GM18502 (cell line): ENCODE results near the gene RPUSD1.
"Not testable (repeated sequence)": the region's sequence is repeated elsewhere in the genome, so short reads cannot be mapped to it uniquely, and the experiment has no call there.

ENCODE experiments used
- ATAC-seq: cut with Tn5 transposase; IDR thresholded peaks from one replicate; pipeline ENCODE4 v1.9.1; 2021; ENCODE audit warnings: mild to moderate bottlenecking; ENCODE audit not compliant: unreplicated experiment, poor library complexity

RPUSD1 gene

DNA sequence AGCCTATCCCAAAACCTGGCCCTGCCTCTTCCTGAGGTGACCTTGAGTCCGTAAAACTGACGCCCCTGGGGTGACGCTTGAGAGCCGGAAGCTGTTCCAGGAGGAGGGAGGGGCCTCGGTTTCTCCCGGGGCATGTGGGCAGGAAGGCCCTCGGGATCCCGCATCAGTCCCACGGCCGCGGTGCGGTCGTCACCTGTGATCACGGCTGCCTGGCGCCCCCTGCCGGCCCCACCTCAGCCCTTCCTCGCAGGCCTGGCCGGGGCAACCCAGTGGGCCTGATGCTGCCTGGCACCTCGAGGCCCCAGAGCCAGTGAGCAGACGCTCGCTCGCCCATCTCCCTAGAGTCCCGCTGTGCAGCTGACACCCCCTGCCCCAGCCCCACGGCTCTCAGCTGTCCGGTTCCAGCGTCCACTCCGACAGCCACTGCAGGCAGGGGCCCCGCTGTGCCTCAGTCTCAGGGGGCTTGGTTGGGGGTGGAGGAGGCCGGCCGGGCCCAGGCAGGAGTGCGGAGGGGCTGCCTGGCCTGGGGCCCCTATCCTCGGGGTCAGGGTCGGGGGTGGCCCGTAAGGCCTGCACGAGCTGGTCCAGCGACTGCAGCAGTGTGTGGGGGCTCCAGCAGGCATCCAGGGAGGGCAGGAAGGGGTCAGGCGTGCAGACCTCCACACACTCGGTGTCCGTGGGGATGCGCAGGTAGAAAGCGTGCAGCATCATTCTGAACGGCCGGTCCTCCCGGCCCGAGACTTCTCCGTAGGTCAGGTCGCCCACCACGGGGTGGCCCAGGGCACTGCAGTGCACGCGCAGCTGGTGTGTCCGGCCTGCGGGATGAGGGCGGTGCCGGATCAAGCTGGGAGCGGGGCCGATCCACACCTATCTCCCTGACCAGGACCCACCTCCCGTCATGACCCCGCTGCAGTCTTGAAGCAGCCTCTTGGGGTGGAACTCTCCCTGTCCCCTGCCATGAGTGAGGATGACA is 2.3 kb downstream of the RPUSD1 start:
- no peak for ATAC-seq

DNA sequence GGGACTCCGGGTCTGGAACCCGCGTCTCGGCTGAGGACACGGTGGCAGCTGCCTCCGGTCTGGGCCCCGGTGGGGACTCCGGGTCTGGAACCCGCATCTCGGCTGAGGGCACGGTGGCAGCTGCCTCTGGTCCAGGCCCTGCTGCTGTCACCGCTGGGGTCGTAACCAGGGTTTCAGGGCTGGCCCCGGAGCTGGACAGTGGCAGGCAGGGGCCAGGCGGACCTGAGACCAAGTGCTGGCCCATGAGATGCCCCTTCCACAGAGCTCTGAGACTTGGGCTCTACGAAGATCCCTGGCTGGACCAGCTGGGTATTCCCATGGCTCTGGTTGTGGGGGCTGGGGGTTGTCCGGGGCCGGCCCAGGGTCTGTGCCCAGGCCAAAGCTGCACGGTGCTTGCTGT is 3.8 kb downstream of the RPUSD1 start:
- ATAC-seq: no peak

DNA sequence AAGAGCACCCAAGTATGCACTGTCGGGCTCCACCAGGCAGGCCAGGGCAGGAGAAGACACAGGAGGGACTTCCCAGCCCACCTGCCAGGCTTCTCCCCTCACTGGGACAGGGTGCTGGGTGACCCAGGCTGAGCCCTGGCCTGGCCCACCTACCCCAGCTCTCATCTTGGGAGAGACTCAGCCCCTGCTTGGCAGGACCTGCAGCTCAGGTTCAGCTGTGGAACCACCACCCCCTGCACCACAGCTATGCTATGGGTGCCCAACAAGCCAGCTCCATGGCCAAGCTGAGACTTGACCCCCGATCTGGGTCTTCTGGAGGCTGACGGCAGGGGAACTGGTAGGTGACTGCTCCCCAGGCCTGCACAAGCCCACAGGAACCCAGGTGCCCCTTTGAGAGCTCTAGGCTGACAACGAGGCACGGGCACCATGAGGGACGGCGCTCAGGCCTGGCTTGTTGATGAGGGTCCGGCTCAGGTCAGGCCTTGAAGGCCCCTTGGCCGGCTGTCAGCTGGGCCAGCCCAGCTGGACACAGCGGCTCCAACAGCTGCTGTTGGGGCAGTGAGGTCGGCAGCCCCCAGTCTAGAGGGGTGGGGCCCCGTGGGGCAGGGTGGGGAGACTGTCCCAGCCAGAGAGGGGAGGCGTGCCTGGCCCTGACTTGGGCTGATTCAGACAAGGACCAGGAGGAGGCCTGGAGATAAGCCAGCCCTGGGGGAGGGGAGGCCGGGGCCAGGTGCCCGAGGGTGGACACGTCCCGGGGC is 4.6 kb downstream of the RPUSD1 start:
- ATAC-seq: no peak

DNA sequence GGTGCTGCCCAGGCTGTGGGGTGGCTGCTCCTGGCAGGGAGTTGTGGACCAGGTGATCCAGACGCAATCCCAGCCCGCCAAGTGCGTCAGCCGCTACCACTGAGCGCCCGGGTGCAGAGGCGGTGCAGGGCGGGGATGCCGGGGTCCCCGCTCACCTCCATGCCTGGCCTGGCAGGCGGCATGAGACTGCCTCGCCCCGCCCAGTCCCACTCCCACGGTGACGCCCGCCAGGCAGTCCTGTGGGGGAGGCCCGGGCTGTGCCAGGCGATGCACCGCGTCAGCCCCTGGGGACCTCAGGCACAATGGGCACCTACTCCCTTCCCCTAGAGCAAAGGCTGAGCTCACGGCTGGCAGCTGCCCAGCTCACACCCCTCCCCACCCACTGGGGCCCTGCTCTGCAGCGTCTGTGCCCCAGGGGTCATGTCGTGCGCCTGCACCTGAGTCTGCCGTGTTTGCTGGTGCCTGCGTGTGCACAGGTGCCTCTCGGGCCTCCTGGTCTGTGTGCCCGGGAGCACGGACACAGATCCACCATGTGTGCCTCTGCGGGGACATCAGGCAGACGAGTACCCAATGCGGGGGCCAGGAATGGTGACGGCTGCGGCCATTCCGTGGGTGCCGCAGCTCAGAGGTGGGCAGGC is 5.3 kb downstream of the RPUSD1 start:
- ATAC-seq: no peak

DNA sequence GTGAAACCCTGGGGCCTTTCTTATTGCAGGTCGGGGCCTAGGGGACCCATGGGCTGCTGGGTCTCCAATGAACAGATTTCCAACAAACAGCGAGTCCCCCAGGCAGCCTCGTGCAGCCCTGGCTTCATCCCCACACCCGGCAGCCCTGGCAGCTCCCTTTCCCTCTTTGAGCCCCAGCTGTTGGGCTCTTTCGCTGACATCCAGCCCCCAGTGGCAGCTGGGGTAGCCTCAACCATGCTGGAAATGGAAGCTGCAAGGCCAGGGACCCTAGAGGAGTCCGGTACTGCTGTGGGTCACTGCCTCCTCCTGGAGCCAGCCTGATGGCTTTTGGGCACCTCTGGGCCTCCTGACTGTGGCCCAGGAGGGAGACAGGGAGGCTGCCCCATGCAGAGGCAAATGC is 5.9 kb downstream of the RPUSD1 start:
- no peak for ATAC-seq

DNA sequence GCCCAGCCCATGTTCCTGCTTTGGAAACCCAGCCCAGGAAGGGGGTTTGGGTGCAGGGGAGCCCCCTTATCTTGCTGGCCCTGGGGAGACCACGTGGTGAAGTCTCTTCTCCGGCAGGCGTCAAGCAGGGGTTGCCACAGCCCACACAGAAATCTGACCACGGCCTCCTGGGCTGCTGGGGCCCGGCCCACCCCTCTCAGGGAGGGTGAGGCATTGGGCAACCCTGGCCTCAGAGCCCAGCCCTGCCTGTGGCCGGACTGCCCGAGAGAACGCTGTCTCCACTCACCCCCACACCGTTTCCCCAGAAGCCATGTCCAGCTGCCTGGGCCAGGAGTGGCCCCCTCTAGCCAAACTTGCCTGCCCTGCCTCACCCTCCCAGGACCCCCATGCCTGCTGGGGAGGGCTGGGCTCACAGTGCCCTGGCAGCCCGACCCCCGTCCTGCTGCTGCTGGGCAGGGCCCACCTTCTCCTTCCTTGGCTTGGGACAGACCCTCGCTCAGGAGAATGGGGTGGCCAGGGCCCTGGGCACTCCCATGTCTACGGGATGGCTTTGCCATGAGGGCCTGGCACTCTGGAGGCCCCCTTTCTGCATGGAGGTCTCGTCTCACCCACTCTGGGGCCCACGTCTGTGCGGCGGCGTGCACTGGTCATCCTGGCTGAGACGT is 6.7 kb downstream of the RPUSD1 start:
- no peak for ATAC-seq

DNA sequence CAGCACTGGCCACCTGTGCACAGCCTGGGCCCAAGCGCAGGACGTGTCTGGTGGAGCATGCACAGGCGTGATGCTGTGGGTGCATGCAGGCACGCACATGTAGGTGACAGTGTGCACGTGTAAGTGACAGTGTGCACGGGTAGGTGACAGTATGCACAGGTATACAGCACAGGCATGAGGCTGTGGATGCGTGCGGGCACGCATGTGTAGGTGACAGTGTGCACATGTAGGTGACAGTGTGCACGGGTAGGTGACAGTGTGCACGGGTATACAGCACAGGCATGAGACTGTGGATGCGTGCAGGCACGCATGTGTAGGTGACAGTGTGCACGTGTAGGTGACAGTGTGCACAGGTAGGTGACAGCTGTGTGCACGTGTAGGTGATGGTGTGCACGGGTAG is 7.9 kb downstream of the RPUSD1 start:
- no peak for ATAC-seq

DNA sequence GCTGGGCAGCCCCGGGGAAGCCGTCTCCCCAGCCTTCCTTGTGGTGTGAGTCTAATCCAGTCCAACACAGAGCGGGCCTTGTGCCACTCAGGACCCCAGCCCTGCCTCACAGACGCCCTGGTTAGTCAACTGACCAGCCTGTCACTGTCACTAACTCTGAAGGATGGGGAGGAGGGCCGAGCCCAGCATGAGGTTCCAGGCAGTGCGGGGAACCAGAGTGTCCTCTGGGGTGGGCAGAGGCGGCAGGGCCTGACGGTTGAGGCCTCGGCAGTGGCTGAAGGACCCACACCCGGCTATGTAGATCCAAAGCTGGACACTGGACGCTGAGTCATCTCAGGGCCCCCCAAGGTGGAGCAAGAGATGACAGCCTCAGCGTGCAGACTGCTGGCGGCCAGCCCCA is 8.6 kb downstream of the RPUSD1 start:
- no peak for ATAC-seq

DNA sequence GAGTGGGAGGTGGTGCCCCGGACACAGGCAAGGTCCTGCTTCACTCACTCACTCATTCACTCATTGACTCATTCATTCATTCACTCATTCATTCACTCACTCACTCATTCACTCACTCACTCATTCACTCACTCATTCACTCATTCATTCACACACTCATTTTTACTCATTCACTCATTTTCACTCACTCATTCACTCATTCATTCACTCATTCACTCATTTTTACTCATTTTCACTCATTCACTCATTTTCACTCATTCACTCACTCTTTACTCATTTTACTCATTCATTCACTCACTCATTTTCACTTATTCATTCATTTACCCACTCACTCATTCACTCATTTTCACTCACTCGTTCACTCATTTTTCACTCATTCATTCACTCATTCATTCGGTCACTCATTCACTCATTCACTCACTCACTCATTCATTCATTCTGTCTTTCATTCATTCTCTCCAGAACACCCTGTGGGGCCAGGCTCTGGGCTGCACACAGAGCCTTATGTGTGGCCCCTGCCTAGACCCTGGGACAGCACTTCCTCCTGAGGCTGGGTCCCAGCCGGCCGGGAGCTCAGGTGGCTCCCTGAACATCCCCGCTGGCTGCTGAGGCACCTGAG is 9.2 kb downstream of the RPUSD1 start:
- ATAC-seq: no peak

DNA sequence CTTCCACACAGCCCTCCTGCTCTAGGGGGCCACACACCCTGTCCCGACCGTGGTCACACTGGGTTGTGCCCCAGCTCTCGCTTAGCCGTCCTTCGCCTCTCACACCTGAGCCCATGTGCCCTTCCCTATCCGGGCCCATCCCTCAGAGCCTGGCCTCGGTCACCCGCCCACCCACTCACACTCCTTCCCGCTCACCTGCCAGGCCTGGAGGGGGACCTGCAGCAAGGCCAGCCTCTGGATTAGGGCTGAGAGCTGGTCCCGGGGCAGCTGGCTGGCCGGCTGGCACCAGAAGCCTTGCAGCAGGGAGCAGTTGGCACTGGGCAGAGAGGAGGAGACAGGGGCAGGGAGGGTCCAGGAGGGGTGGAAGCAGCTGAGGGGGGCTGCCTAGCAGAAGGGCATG is 9.7 kb downstream of the RPUSD1 start:
- ATAC-seq: no peak

DNA sequence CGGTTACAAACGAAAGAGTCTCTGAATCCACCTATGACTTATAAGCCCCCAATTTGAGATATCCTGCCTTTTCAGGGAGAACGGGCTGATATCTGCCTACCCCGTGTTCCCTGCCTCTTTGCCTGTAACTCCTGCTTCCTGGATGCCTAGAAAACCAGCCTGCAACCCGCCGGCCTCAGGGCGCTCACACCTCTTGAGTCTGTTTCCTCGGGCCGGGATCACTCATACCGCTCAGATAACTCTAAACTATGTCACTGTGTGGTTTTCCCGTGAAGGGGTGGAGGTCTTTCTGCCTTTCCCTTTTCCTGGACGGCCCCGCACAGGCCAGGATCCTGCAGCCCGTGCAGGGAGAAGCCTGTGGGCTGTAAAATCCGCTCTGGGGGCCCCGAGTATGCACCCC is 10.4 kb downstream of the RPUSD1 start:
- no peak for ATAC-seq

DNA sequence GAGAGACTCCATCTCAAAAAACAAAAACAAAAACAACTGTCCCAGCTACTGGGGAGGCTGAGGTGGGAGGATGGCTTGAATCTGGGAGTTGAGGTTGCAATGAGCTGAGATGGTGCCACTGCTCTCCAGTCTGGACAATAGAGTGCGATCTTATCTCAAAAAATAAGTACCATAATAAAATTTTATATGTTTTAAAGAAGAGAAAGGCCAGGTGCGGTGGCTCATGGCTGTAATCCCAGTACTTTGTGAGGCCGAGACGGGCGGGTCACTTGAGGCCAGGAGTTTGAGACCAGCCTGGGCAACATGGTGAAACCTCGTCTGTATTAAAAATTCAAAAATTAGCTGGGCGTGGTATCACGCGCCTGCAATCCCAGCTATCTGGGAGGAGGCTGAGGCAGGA is 11.4 kb downstream of the RPUSD1 start:
- ATAC-seq: no peak

DNA sequence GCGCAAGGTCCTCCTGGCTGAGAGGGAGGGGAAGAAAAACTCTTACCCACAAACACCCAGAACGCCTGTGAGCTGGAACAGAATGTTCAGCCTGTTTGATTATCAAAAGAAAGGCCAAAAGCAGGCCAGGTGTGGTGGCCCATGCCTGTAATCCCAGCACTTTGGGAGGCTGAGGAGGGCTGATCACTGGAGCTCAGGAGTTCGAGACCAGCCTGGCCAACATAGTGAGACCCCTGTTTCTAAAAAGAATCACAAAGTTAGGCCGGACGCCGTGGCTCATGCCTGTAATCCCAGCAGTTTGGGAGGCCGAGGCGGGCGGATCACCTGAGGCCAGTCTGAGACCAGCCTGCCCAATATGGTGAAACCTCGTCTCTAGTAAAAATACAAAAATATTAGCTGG is 11.9 kb downstream of the RPUSD1 start:
- not testable (repeated sequence) for ATAC-seq

DNA sequence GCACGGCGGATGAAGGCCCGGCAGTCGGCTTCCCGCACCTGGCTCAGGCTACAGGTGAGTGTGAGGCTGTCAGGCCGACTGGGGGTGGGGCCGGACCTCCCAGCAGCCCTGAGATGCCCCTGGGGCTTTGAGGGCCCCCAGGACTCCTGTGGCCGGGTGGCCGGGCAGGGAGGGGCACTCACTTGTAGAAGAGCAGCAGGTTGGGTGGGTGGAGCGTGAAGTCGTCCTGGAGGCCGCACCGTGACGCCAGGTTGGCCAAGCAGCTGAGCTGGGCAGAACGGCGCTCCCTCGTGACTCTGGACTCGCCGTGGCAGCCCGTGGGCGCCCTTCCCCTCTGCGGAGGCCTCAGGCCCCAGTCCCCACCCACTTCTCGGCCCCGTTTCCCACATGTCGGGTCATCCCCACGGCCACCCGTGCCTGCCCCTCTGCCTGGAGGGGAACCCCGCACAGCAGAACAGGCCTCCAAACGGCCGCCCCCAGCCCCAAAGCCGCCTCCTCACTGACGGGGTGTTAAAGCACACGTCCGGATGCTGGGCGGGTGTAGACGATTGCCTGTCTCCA is 12.9 kb downstream of the RPUSD1 start:
- ATAC-seq: no peak

DNA sequence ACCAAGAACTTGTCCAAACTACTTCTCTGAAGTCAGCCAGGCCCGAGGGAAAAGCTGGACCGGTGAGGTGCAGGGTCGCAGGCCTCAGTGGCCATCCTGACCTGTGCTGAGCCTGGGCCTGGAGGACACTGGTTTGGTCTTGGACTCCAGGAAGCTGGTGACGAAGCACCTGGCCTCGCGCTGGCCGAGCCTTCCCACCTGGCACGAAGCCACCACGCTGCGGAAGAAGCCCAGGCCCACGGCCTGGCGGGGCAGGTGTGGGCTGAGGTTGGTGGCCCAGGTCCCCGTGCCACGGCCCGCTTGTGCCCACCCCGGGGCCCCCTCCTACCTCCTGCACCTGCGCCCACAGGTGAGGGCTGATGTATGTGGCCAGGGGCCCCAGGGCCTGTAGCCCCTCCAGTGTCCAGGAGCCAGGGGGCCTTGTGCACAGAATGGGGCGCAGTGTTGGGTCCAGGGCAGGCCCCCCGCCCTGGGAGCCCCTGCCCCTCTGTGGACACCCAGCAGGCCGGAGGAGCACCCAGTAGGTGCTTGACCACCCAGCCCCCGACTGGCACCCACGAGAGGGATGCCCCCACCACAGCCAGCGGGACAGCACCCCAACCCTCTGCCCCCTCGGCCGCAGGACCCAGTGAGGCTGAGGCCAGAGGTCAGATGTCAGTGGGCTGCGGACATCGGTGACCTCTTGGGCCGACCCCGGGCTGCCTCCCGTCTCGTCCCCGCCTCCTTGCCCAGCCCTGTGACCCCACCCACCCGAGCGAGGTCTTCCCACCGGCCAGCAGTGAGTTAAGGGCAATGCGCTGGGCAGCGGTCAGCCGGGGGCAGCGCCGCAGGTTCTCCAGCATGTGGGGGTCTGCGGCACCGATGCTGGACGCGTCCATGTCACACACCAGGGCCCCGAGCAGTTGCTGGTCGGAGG is 13.8 kb downstream of the RPUSD1 start:
- no peak for ATAC-seq

DNA sequence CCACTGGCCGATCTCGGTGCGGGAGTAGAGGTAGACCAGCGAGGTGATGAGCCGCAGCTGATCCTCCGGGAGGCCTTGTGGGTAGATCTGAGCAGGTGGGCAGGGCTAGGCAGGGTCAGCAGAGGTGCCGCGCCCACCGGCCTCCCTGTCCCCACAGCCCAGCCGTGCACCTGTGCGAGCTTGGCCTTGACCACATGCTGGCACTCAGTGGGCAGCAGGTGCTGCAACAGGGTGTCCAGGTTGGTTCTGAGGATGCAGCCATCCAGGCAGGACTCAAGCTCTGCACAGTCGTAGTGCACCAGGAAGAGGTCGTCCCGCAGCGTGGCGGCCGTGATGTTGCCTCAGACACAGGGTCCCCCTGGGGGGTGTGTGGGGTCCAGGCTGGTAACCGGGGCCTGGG is 15.2 kb downstream of the RPUSD1 start:
- ATAC-seq: no peak

DNA sequence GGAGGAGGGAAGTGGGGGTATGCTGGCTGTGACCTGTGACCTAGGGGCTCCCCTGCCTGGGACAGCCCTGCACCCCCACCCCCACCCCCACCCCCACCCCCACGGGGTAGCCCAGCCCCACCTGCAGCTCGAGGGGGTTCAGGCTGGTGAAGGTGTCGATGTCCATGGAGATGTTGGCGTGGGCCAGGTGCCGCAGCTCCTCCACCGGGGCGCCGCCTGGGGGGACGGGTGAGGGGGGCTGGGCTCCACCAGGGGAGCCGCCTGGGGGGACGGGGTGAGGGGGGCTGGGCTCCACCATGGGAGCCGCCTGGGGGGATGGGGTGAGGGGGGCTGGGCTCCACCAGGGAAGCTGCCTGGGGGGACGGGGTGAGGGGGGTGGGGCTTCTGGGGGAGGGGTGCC is 17.8 kb downstream of the RPUSD1 start:
- ATAC-seq: no peak

DNA sequence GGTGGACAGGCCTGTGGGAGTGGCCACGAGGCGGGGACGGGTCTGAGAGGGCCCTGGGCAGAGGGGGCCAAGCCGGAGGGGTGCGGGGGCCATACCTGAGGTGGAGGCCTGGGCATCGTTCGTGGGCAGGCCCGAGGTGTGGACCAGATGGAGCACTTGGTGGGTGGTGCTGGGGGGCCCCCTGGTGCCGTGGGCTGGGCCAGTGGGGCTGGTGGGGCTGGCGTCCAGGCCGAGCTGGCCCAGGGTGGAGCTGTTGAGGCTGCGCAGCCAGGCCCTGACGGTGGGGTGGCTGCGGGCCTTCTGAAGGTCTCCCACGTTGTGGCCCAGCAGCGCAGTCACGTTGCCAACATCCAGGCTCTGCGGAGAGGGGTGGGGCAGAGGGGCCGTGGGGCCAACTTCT is 18.2 kb downstream of the RPUSD1 start:
- no peak for ATAC-seq
